Naive thymus-derived CD8-positive, alpha-beta T cell (primary cell): Measurements from ENCODE around the gene GPR87. TPM values are rescaled to one million over a fixed set of nuclear protein-coding genes. Genes with fewer than 3 reads are reported as not detected.

Experiments used
- ATAC-seq, 2 donors: fragments of 150-1000 bp; cut with Tn5 transposase in 1 of 2; sonication (Bioruptor Pico), chemical (Tn5 transposase) in 1 of 2; 1 replicate in 1 of 2; 2 replicates in 1 of 2; pipeline ENCODE4 v1.10.0; 2021; ENCODE audit warnings: mild to moderate bottlenecking in 2 of 2, moderate library complexity in 2 of 2
- POLR2A ChIA-PET: fragments of 350-600 bp; sonication (Branson Sonifier 250); formaldehyde crosslinking; loops from one replicate; lab custom pipeline; 2021; ENCODE audit warnings: antibody characterized with exemption; lab: Charles Lee
- DNase-seq, 10 donors: peaks; one replicate each; pipeline versions ENCODE4 v3.0.0 to v3.0.0-alpha.2; 2020 to 2022
- H3K27ac Mint-ChIP-seq, 10 donors: one replicate each; pipeline ENCODE4 v1.8.0; 2020 to 2022; ENCODE audit warnings: mild to moderate bottlenecking in 10 of 10, mixed read lengths in 10 of 10, moderate library complexity in 4 of 10, inconsistent platforms in 1 of 10
- H3K27me3 Mint-ChIP-seq, 5 donors: one replicate each; pipeline ENCODE4 v1.8.0; 2021 to 2022; ENCODE audit warnings: mixed read lengths in 5 of 5
- H3K36me3 Mint-ChIP-seq, 3 donors: one replicate each; pipeline ENCODE4 v1.8.0; 2020 to 2022; ENCODE audit warnings: mixed read lengths in 3 of 3, mild to moderate bottlenecking in 2 of 3, inconsistent platforms in 1 of 3
- H3K4me1 Mint-ChIP-seq, 4 donors: one replicate each; pipeline ENCODE4 v1.8.0; 2021 to 2022; ENCODE audit warnings: mixed read lengths in 4 of 4
- H3K4me3 Mint-ChIP-seq, 10 donors: one replicate each; pipeline ENCODE4 v1.8.0; 2020 to 2022; ENCODE audit warnings: mild to moderate bottlenecking in 10 of 10, mixed read lengths in 10 of 10, moderate library complexity in 6 of 10, inconsistent platforms in 1 of 10
- H3K9me3 Mint-ChIP-seq, 9 donors: one replicate each; pipeline ENCODE4 v1.8.0; 2020 to 2022; ENCODE audit warnings: mixed read lengths in 9 of 9, mild to moderate bottlenecking in 3 of 9, inconsistent platforms in 1 of 9, moderate library complexity in 1 of 9
- polyA plus RNA-seq, 3 donors: library from polyadenylated mRNA; unstranded; fragments of 300-500 nt; fragmentation: Illumina TruSeq; gene quantifications; one replicate each; pipeline ENCODE4 v1.2.3, GENCODE V29; 2021
- total RNA-seq, 8 experiments: library from RNA in 2 of 8; stranded (reverse) in 2 of 8; gene quantifications; one replicate each; pipeline ENCODE4 v1.2.3 and lab custom pipeline; 2021 to 2026

Gene GPR87
- total and polyA plus RNA-seq, 5 experiments from 2014 or later = not detected

- no peak overlapping the region for H3K4me3 Mint-ChIP-seq
- H3K4me1 Mint-ChIP-seq = no peaks in the 10 kb centered on the region
- DNase-seq = no peak
- no peak overlapping the region for H3K27ac Mint-ChIP-seq
- no peaks in the 10 kb centered on the region for H3K36me3 Mint-ChIP-seq
- peaks cover 1 to 12% (median 10%) of the 10 kb centered on the region in 5 donors for H3K27me3 Mint-ChIP-seq
- ATAC-seq = no peak
- POLR2A ChIA-PET = no interaction called here
- H3K9me3 Mint-ChIP-seq = no peaks in the 10 kb centered on the region
Observed at GRCh38 chr3:151297429-151297828, 19.2 kb downstream of the GPR87 start.

- H3K4me3 Mint-ChIP-seq = no peak overlapping the region
- DNase-seq = no peak
- no peaks in the 10 kb centered on the region for H3K4me1 Mint-ChIP-seq
- H3K27ac Mint-ChIP-seq = no peak overlapping the region
- POLR2A ChIA-PET = no interaction called here
- H3K36me3 Mint-ChIP-seq = no peaks in the 10 kb centered on the region
- no peak for ATAC-seq
- H3K9me3 Mint-ChIP-seq = no peaks in the 10 kb centered on the region
- H3K27me3 Mint-ChIP-seq = peaks cover 3 to 21% (median 9%) of the 10 kb centered on the region in 5 donors
Observed at GRCh38 chr3:151296226-151296625, 20.4 kb downstream of the GPR87 start.

- POLR2A ChIA-PET = no interaction called here
- H3K4me1 Mint-ChIP-seq = no peaks in the 10 kb centered on the region
- no peaks in the 10 kb centered on the region for H3K36me3 Mint-ChIP-seq
- no peak for DNase-seq
- H3K9me3 Mint-ChIP-seq = no peaks in the 10 kb centered on the region
- ATAC-seq = no peak
- no peak overlapping the region for H3K27ac Mint-ChIP-seq
- H3K4me3 Mint-ChIP-seq = no peak overlapping the region
- H3K27me3 Mint-ChIP-seq = peaks cover 1 to 9% (median 5%) of the 10 kb centered on the region in 5 donors
Observed at GRCh38 chr3:151293127-151293526, 23.5 kb downstream of the GPR87 start.

GRCh38 chr3:151290673-151291072 is 25.9 kb downstream of the GPR87 start:
- H3K4me1 Mint-ChIP-seq = no peaks in the 10 kb centered on the region

GRCh38 chr3:151289445-151289844 is 27.2 kb downstream of the GPR87 start:
- no peak overlapping the region for H3K27ac Mint-ChIP-seq
- no peaks in the 10 kb centered on the region for H3K4me1 Mint-ChIP-seq
- no peaks in the 10 kb centered on the region for H3K36me3 Mint-ChIP-seq
- H3K27me3 Mint-ChIP-seq = peaks cover 1 to 9% (median 3%) of the 10 kb centered on the region in 5 donors
- POLR2A ChIA-PET = no interaction called here
- ATAC-seq = no peak
- no peak overlapping the region for H3K4me3 Mint-ChIP-seq
- DNase-seq = no peak
- H3K9me3 Mint-ChIP-seq = no peaks in the 10 kb centered on the region

More at GRCh38 chr3:151290673-151291072, 25.9 kb downstream of the GPR87 start:
- Mint-ChIP-seq H3K36me3 (no peaks in the 10 kb centered on the region), H3K9me3 (no peaks in the 10 kb centered on the region), H3K27me3 (peaks cover 1 to 9% (median 5%) of the 10 kb centered on the region in 5 donors), H3K4me3 (no peak overlapping the region), H3K27ac (no peak overlapping the region)
- POLR2A ChIA-PET = no interaction called here
- DNase-seq = no peak
- ATAC-seq = no peak

GRCh38 chr3:151285940-151286339 is 30.7 kb downstream of the GPR87 start:
- POLR2A ChIA-PET = no interaction called here
- Mint-ChIP-seq H3K27ac (peak overlapping the region in 2 of 10 donors; percentile 43 to 55), H3K36me3 (no peaks in the 10 kb centered on the region), H3K4me1 (peaks cover 0 to 8% (median under 1%) of the 10 kb centered on the region in 4 donors), H3K9me3 (no peaks in the 10 kb centered on the region), H3K4me3 (no peak overlapping the region), H3K27me3 (no peaks in the 10 kb centered on the region)
- no peak for ATAC-seq
- no peak for DNase-seq

- no peak overlapping the region for H3K4me3 Mint-ChIP-seq
- DNase-seq = no peak
- H3K9me3 Mint-ChIP-seq = no peaks in the 10 kb centered on the region
- no peaks in the 10 kb centered on the region for H3K27me3 Mint-ChIP-seq
- no peaks in the 10 kb centered on the region for H3K36me3 Mint-ChIP-seq
- H3K4me1 Mint-ChIP-seq = peaks cover 0 to 20% (median 5%) of the 10 kb centered on the region in 4 donors
- peak overlapping the region in 1 of 10 donors; percentile 18 for H3K27ac Mint-ChIP-seq
- POLR2A ChIA-PET = no interaction called here
- ATAC-seq = no peak
Observed at GRCh38 chr3:151283907-151284461, 32.6 kb downstream of the GPR87 start.

- Mint-ChIP-seq H3K4me1 (peaks cover 4 to 26% (median 11%) of the 10 kb centered on the region in 4 donors), H3K27me3 (no peaks in the 10 kb centered on the region), H3K36me3 (no peaks in the 10 kb centered on the region), H3K4me3 (no peak overlapping the region), H3K27ac (peak overlapping the region in 2 of 10 donors; percentile 20 to 30), H3K9me3 (no peaks in the 10 kb centered on the region)
- POLR2A ChIA-PET = interaction anchor here (1.1 kb wide), 1 partner anchor 15 kb away, joined by 3 read pairs; no protein-coding TSS in a partner anchor
- DNase-seq = no peak
- ATAC-seq = no peak
Observed at GRCh38 chr3:151283387-151283786, 33.2 kb downstream of the GPR87 start.

GRCh38 chr3:151282921-151283320 is 33.7 kb downstream of the GPR87 start:
- Mint-ChIP-seq H3K4me1 (peaks cover 7 to 31% (median 15%) of the 10 kb centered on the region in 4 donors), H3K36me3 (no peaks in the 10 kb centered on the region), H3K27ac (peak overlapping the region in 2 of 10 donors; percentile 20 to 30), H3K9me3 (no peaks in the 10 kb centered on the region), H3K4me3 (no peak overlapping the region), H3K27me3 (no peaks in the 10 kb centered on the region)
- DNase-seq = peak in 3 of 10 donors; percentile 72 to 75 (median 73)
- ATAC-seq = peak; percentile 53 to 62
- POLR2A ChIA-PET = interaction anchor here (1.1 kb wide), 1 partner anchor 14 kb away, joined by 3 read pairs; no protein-coding TSS in a partner anchor

- H3K27ac Mint-ChIP-seq = no peak overlapping the region
- ATAC-seq (no peak), DNase-seq (no peak)
- no peak overlapping the region for H3K4me3 Mint-ChIP-seq
- H3K27me3 Mint-ChIP-seq = no peaks in the 10 kb centered on the region
- no peaks in the 10 kb centered on the region for H3K36me3 Mint-ChIP-seq
- H3K9me3 Mint-ChIP-seq = no peaks in the 10 kb centered on the region
- POLR2A ChIA-PET = interaction anchor here (1.1 kb wide), 1 partner anchor 13 kb away, joined by 3 read pairs; no protein-coding TSS in a partner anchor
- peaks cover 8 to 41% (median 19%) of the 10 kb centered on the region in 4 donors for H3K4me1 Mint-ChIP-seq
Observed at GRCh38 chr3:151281671-151282324, 34.8 kb downstream of the GPR87 start.

- H3K27ac Mint-ChIP-seq = peak within 1 kb of the TSS in 9 of 10 donors; percentile 29 to 89 (median 84)
- POLR2A ChIA-PET = interaction anchor here (0.9 to 1.7 kb wide), 2 partner anchors 50 to 67 kb away, joined by 3 to 4 read pairs; no protein-coding TSS in a partner anchor
- H3K27me3 Mint-ChIP-seq = no peaks in the 10 kb centered on the region
- H3K4me3 Mint-ChIP-seq = peak within 1 kb of the TSS in 5 of 10 donors; percentile 18 to 41 (median 39)
- H3K9me3 Mint-ChIP-seq = no peaks in the 10 kb centered on the region
- peaks cover 20 to 60% (median 42%) of the 10 kb centered on the region in 4 donors for H3K4me1 Mint-ChIP-seq
- peak in 2 of 10 donors; percentile 3 to 15 for DNase-seq
- ATAC-seq = peak in 1 of 2 donors; percentile 39
- H3K36me3 Mint-ChIP-seq = no peaks in the 10 kb centered on the region
Observed at GRCh38 chr3:151278230-151278629, 38.4 kb downstream of the GPR87 start, which contains the start of gene P2RY14. TSS of gene P2RY14 (minus strand) at chr3:151278542. CDS start at chr3:151214316, 64,226 bp downstream.

GRCh38 chr3:151276687-151277042 is 40.0 kb downstream of the GPR87 start:
- Mint-ChIP-seq H3K36me3 (no peaks in the 10 kb centered on the region), H3K4me3 (peak overlapping the region; percentile 31 to 71 (median 56)), H3K9me3 (no peaks in the 10 kb centered on the region), H3K27ac (peak overlapping the region; percentile 63 to 97 (median 89)), H3K4me1 (peaks cover 20 to 68% (median 41%) of the 10 kb centered on the region in 4 donors), H3K27me3 (no peaks in the 10 kb centered on the region)
- DNase-seq (peak in 8 of 10 donors; percentile 5 to 64 (median 32)), ATAC-seq (peak; percentile 86 to 97)
- POLR2A ChIA-PET = interaction anchor here (1.0 kb wide), 1 partner anchor 10 kb away, joined by 3 read pairs; no protein-coding TSS in a partner anchor
